Esophagus muscularis mucosa (tissue), 4 donors: Measurements from ENCODE around the gene TNFAIP2.

ENCODE experiments used
- EP300 ChIP-seq: sonication (generic); formaldehyde crosslinking; IDR thresholded peaks from one replicate; pipeline ENCODE4 v1.6.1; 2017; ENCODE audit warnings: antibody characterized with exemption
- POLR2A ChIP-seq: fragments of 450-650 bp; IDR thresholded peaks from one replicate; pipeline ENCODE4 v1.6.1; 2017; ENCODE audit warnings: antibody characterized with exemption, moderate library complexity, mild to moderate bottlenecking, low read depth
- POLR2AphosphoS5 ChIP-seq, 2 donors: sonication (generic); formaldehyde crosslinking; IDR thresholded peaks; one replicate each; pipeline ENCODE4 v1.6.1; 2017; ENCODE audit warnings: antibody characterized with exemption in 2 of 2
- TF ChIP-seq, protein P1 (sequence below), 3 experiments: fragments of 200-600 bp in 2 of 3; fragments of 450-650 bp in 1 of 3; sonication (generic) in 2 of 3; IDR thresholded peaks; one replicate each; pipeline ENCODE4 v1.5.1; 2017 to 2019; ENCODE audit warnings: antibody characterized with exemption in 3 of 3, mild to moderate bottlenecking in 2 of 3, moderate library complexity in 1 of 3

GRCh38 chr14:103128631-103129300 lies 5.5 kb downstream of the TNFAIP2 start:
- TF ChIP-seq, protein P1, sequence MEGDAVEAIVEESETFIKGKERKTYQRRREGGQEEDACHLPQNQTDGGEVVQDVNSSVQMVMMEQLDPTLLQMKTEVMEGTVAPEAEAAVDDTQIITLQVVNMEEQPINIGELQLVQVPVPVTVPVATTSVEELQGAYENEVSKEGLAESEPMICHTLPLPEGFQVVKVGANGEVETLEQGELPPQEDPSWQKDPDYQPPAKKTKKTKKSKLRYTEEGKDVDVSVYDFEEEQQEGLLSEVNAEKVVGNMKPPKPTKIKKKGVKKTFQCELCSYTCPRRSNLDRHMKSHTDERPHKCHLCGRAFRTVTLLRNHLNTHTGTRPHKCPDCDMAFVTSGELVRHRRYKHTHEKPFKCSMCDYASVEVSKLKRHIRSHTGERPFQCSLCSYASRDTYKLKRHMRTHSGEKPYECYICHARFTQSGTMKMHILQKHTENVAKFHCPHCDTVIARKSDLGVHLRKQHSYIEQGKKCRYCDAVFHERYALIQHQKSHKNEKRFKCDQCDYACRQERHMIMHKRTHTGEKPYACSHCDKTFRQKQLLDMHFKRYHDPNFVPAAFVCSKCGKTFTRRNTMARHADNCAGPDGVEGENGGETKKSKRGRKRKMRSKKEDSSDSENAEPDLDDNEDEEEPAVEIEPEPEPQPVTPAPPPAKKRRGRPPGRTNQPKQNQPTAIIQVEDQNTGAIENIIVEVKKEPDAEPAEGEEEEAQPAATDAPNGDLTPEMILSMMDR (IDR thresholded peaks at IDR 0.05) = no peak
- TF ChIP-seq POLR2A = no peak
- TF ChIP-seq EP300 = no peak
- no peak for TF ChIP-seq POLR2AphosphoS5 (IDR thresholded peaks at IDR 0.05)
